ENCODE measurements around the gene IFNL2. TPM values are rescaled to one million over a fixed set of nuclear protein-coding genes. Genes with fewer than 3 reads are reported as not detected.

The IFNL2 gene
- total RNA-seq, 1 experiment from 2014 or later: 0.33 TPM

DNA sequence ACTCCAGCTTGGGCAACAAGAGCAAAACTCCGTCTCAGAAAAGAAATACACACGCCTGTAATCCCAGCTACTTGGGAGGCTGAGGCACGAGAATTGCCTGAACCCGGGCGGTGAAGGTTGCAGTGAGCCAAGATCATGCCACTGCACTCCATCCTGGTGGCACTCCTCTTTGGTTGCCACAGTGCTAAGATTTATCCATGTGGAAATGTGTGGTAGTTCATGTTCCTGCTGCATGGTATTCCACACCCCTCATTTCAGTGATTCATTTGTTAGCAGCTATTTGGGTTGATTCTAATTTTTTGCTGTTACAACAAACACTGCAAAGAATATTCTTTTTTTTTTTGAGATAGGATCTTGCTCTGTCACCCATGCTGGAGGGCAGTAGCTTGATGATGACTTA, 35.5 kb upstream of the IFNL2 start:
- Histone ChIP-seq H3K36me3 (ENCODE audit: control insufficient read depth, insufficient read depth, low read length) (no peaks in the 10 kb centered on the region), H3K27ac (ENCODE audit: low read length) (no peak overlapping the region), H3K27me3 (ENCODE audit: control insufficient read depth, insufficient read depth, low read length) (no peaks in the 10 kb centered on the region), H3K4me3 (ENCODE audit: low read depth in 2 of 2, low read length in 2 of 2) (no peak overlapping the region), H3K4me1 (ENCODE audit: control insufficient read depth, insufficient read depth, low read length) (no peaks in the 10 kb centered on the region), H3K9me3 (ENCODE audit: control insufficient read depth, insufficient read depth, low read depth, low read length) (no peaks in the 10 kb centered on the region)
- DNase-seq (ENCODE audit: low read depth, low spot score) (no peak), ATAC-seq (no peak)
- TF ChIP-seq SIN3A (IDR thresholded peaks at IDR 0.05; ENCODE audit: borderline replicate concordance, insufficient read depth, low read depth, low read length) (no peak), REST (IDR thresholded peaks at IDR 0.05; ENCODE audit: insufficient read depth in 1 of 2, low read depth in 2 of 2, low read length in 1 of 2) (no peak), POLR2AphosphoS5 (IDR thresholded peaks at IDR 0.05; ENCODE audit: low read depth, low read length) (no peak), TCF7L2 (IDR thresholded peaks at IDR 0.05; ENCODE audit: low read depth, low read length) (no peak)
- TF ChIP-seq, protein P1, sequence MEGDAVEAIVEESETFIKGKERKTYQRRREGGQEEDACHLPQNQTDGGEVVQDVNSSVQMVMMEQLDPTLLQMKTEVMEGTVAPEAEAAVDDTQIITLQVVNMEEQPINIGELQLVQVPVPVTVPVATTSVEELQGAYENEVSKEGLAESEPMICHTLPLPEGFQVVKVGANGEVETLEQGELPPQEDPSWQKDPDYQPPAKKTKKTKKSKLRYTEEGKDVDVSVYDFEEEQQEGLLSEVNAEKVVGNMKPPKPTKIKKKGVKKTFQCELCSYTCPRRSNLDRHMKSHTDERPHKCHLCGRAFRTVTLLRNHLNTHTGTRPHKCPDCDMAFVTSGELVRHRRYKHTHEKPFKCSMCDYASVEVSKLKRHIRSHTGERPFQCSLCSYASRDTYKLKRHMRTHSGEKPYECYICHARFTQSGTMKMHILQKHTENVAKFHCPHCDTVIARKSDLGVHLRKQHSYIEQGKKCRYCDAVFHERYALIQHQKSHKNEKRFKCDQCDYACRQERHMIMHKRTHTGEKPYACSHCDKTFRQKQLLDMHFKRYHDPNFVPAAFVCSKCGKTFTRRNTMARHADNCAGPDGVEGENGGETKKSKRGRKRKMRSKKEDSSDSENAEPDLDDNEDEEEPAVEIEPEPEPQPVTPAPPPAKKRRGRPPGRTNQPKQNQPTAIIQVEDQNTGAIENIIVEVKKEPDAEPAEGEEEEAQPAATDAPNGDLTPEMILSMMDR (IDR thresholded peaks at IDR 0.05): no peak
- in situ Hi-C loops (cut with HindIII; ENCODE audit: low pct_unique_long_range_greater_than_20kb, low sequenced_read_pairs) (no loop called here), intact Hi-C loops (cut with micrococcal nuclease; ENCODE audit: unreplicated experiment) (no loop called here)
- ChIA-PET POLR2A (interaction anchor here (0.7 kb wide), 1 partner anchor 902 kb away, joined by 3 read pairs; no protein-coding TSS in a partner anchor), CTCF (interaction anchor here (0.6 kb wide), 1 partner anchor 230 kb away, joined by 4 read pairs; no protein-coding TSS in a partner anchor)
- no TSS peak for BruUV-seq (replicated peaks)

DNA sequence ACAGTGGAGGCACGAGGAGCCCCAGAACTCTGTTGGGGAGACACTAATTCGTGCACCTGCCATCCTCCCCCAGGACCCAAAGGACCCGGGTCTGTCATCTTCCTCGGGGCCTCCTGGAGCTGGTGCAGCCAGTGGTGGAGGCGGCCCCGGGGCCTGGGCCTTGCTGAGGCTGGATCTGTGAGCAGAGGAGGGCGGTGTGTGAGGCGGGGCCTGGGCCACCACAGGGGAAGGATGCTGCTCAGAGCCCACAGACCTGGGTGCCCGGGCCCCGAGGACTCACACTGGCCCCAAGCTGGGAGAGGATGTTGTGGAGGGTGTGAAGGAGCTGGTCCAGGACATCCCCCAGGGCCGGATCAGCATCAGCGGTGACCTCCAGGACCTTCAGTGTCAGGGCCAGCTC, 31.7 kb upstream of the IFNL2 start:
- intact Hi-C loops (cut with micrococcal nuclease; ENCODE audit: unreplicated experiment) (no loop called here), in situ Hi-C loops (cut with HindIII; ENCODE audit: low pct_unique_long_range_greater_than_20kb, low sequenced_read_pairs) (no loop called here)
- Histone ChIP-seq H3K27me3 (ENCODE audit: control insufficient read depth, insufficient read depth, low read length) (no peaks in the 10 kb centered on the region), H3K9me3 (ENCODE audit: control insufficient read depth, insufficient read depth, low read depth, low read length) (no peaks in the 10 kb centered on the region), H3K27ac (ENCODE audit: low read length) (no peak overlapping the region), H3K4me1 (ENCODE audit: control insufficient read depth, insufficient read depth, low read length) (no peaks in the 10 kb centered on the region), H3K4me3 (ENCODE audit: low read depth in 2 of 2, low read length in 2 of 2) (no peak overlapping the region), H3K36me3 (ENCODE audit: control insufficient read depth, insufficient read depth, low read length) (no peaks in the 10 kb centered on the region)
- ATAC-seq: peak; percentile 51
- BruUV-seq (replicated peaks): no TSS peak
- ChIA-PET CTCF (interaction anchor here (0.6 to 0.7 kb wide), 6 partner anchors 26 to 238 kb away, joined by 3 to 9 read pairs (median 4); no protein-coding TSS in a partner anchor), POLR2A (interaction anchor here (0.6 to 0.7 kb wide), 5 partner anchors 24 to 404 kb away, joined by 3 to 10 read pairs (median 3); no protein-coding TSS in a partner anchor)
- TF ChIP-seq REST (IDR thresholded peaks at IDR 0.05; ENCODE audit: insufficient read depth in 1 of 2, low read depth in 2 of 2, low read length in 1 of 2) (no peak), POLR2AphosphoS5 (IDR thresholded peaks at IDR 0.05; ENCODE audit: low read depth, low read length) (no peak), TCF7L2 (IDR thresholded peaks at IDR 0.05; ENCODE audit: low read depth, low read length) (no peak), SIN3A (IDR thresholded peaks at IDR 0.05; ENCODE audit: borderline replicate concordance, insufficient read depth, low read depth, low read length) (no peak)
- TF ChIP-seq, protein P1 (IDR thresholded peaks at IDR 0.05): no peak
- no peak for DNase-seq (ENCODE audit: low read depth, low spot score)
